Measurements from ENCODE around the gene PKD2L1.

- TF ChIP-seq CTCF (IDR thresholded peaks at IDR 0.05) (peak in 1 of 4 experiments; percentile 4), POLR2A (IDR thresholded peaks at IDR 0.05) (peak; percentile 93)
Observed at GRCh38 chr10:100346765-100347567, 16.9 kb upstream of the PKD2L1 start, which contains the start of gene SCD.

Data from prostate gland (tissue), 2 donors.